Measurements from ENCODE around the gene OTUD4.
A peak's percentile ranks its signal among the peaks of the same experiment; 100 is the strongest.

Gene OTUD4

GRCh38 chr4:145179281-145179860, 1.0 kb downstream of the OTUD4 start:
- peak; percentile 54 to 88 (median 71) for DNase-seq

- DNase-seq, result peak in 2 of 5 experiments; percentile 16 to 47
Observed at GRCh38 chr4:145178740-145179280, 1.6 kb downstream of the OTUD4 start.

GRCh38 chr4:145177906-145178538, 2.4 kb downstream of the OTUD4 start:
- peak in 1 of 5 experiments; percentile 38 for DNase-seq

GRCh38 chr4:145177511-145177905, 2.9 kb downstream of the OTUD4 start:
- DNase-seq, result peak in 1 of 5 experiments; percentile 27

GRCh38 chr4:145176641-145177432, 3.6 kb downstream of the OTUD4 start:
- peak in 1 of 5 experiments; percentile 85 for DNase-seq

- no peak for DNase-seq
Observed at GRCh38 chr4:145171911-145172310, 8.5 kb downstream of the OTUD4 start.

GRCh38 chr4:145170223-145170622, 10.2 kb downstream of the OTUD4 start:
- no peak for DNase-seq

GRCh38 chr4:145168581-145169187, 11.7 kb downstream of the OTUD4 start:
- DNase-seq, result no peak

GRCh38 chr4:145167887-145168286, 12.5 kb downstream of the OTUD4 start:
- DNase-seq, result no peak

- DNase-seq, result no peak
Observed at GRCh38 chr4:145161549-145161948, 18.8 kb downstream of the OTUD4 start.

GRCh38 chr4:145156986-145157385, 23.4 kb downstream of the OTUD4 start:
- no peak for DNase-seq

- no peak for DNase-seq
Observed at GRCh38 chr4:145155268-145155870, 25.0 kb downstream of the OTUD4 start.

GRCh38 chr4:145154573-145154972, 25.8 kb downstream of the OTUD4 start:
- DNase-seq, result peak in 1 of 5 experiments; percentile 45

- DNase-seq, result peak in 1 of 5 experiments; percentile 34
Observed at GRCh38 chr4:145153904-145154298, 26.5 kb downstream of the OTUD4 start.

- DNase-seq, result no peak
Observed at GRCh38 chr4:145153181-145153903, 27.0 kb downstream of the OTUD4 start.

GRCh38 chr4:145148980-145149379, 31.4 kb downstream of the OTUD4 start:
- DNase-seq, result no peak

- peak in 1 of 5 experiments; percentile 51 for DNase-seq
Observed at GRCh38 chr4:145136219-145136618, 44.2 kb downstream of the OTUD4 start.

GRCh38 chr4:145132511-145133098, 47.8 kb downstream of the OTUD4 start:
- DNase-seq, result peak in 1 of 5 experiments; percentile 49

- DNase-seq, result no peak
Observed at GRCh38 chr4:145131848-145132247, 48.5 kb downstream of the OTUD4 start.

- peak in 1 of 5 experiments; percentile 76 for DNase-seq
Observed at GRCh38 chr4:145130788-145131399, 49.5 kb downstream of the OTUD4 start.

- DNase-seq, result no peak
Observed at GRCh38 chr4:145130130-145130529, 50.3 kb downstream of the OTUD4 start.

Data from T-helper 2 cell (primary cell).